Stimulated activated CD4-positive, alpha-beta T cell treated with anti-CD3 and anti-CD28 coated beads, Interleukin-4, amount 100 ng/mL, for 48 hours (primary cell): ENCODE data around the gene KRTAP10-3.
"Not testable (repeated sequence)": the region's sequence is repeated elsewhere in the genome, so short reads cannot be mapped to it uniquely, and the experiment has no call there.

Source experiments
- DNase-seq, 2 donors: peaks; one replicate each; pipeline ENCODE4 v3.0.0-alpha.2; 2020; ENCODE audit warnings: low read depth in 2 of 2

KRTAP10-3 gene

GRCh38 chr21:44590311-44590721 lies 31.7 kb upstream of the KRTAP10-3 start:
- no peak for DNase-seq

- DNase-seq = no peak
These were observed 31.2 kb upstream of the KRTAP10-3 start for GRCh38 chr21:44589586-44590305.

GRCh38 chr21:44589094-44589493 lies 30.5 kb upstream of the KRTAP10-3 start:
- no peak for DNase-seq

GRCh38 chr21:44585892-44586291 lies 27.3 kb upstream of the KRTAP10-3 start:
- no peak for DNase-seq

DNA sequence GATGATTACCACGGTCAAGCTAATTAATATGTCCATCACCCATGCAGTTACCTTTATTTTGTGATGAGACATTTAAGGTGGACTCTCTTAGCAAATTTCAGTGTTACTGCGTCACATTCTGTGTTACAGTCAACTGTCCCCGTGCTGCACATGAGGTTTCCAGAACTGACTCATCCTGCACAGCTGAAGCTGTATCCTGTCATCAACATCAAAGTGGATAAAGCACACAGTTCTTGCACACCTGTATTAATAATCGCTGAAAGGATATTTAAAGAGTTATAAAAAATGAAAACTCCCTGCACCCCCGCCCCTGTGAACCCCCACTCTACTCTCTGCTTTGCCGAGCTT lies 25.2 kb upstream of the KRTAP10-3 start:
- DNase-seq = peak in 1 of 2 donors; percentile 14

DNA sequence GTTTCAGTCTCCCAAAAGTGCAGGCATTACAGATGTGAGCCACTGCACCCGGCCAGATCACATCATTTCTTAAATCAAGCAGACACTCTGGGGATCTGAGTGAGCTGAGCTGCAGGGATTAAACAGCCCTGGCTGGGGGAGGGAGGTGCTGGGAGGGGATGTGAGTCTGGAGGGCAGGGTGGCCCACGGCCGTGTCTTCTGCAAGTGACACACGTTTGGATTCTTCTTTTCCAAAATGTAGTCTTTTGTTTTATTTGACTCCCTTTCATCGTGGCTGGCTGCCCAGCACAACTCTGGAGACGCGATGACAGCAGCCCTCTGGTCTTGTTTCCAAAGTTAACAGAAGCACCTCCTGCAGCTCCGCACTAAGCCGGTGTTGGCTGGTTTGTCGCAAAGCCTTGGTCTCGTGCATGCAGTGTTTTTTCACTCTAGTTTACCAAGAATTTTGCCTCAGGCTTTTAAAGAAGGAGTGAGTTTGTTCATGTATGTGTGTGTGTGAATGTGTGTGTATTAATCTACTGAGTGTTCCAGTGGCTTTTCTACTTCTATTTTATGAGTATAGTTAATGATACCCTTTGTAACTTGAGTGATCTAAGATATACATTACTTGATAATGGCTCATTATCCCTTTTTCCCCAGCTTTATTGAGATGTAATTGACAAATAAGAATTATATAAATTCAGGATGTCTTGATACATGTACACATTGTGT lies 24.6 kb upstream of the KRTAP10-3 start:
- no peak for DNase-seq

- no peak for DNase-seq
These were observed 23.5 kb upstream of the KRTAP10-3 start for GRCh38 chr21:44582055-44582454.

DNA sequence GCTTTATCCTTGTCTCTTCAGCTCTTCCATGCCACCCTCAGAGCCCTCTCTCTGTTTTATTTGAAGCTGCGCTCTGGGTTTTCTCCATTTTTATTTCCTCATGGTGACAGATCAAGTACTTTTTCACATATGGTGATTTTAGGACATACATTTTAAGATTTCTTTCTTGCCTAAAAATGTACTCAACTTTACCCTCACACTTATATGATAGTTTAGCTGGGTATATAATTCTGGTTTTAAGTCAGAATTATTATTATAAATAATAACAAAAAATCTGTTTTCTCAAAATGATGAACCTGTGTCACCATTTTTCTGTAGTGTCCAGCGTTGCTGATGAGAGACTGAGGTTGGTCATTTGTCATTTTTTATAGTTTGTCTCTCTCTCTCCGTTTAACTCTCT lies 22.6 kb upstream of the KRTAP10-3 start:
- DNase-seq = no peak

DNA sequence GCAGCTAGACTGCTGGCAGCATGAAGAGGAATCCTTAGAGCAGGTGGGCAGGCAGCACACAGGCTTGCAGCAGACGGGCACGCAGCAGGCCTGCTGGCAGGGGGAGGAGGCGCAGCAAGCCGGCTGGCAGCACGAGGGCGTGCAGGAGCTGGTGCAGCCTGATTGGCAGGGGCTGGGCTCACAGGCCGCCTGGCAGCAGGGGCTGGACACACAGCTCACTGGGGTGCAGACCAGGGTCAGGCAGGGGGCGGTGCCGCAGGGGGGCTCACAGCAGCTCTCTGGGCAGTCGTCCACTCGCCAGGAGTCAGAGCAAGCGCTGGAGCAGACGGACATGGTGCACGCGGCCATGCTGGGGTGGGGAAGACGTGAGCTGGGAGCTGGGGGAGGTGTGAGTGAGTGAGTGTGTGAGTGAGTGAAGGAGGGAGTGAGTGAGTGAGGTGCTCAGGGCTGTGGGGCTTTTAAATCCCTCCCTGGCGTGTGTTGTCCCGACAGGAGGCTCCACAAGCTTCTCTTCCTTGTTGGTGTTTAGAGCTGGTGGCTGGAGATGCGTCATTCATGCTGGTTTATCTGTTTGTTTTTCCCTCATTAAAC lies 21.7 kb upstream of the KRTAP10-3 start, which contains the start of gene KRTAP10-5:
TSS of gene KRTAP10-5 (minus strand) at position 374 of the 591 bp plus-strand sequence. CDS start at position 348, 26 bp downstream.
- DNase-seq = not testable (repeated sequence)

DNA sequence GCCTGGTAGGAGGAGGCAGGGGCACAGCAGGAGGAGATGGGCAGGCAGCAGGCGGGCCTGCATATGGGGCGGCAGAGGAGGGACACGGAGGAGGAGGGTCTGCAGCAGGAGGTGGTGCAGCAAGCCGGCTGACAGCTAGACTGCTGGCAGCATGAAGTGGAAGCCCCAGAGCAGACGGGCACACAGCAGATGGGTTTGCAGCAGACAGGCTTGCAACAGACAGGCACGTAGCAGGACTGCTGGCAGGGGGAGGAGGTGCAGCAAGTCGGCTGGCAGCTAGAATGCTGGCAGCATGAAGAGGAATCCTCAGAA lies 21.2 kb upstream of the KRTAP10-3 start:
- DNase-seq = no peak

DNA sequence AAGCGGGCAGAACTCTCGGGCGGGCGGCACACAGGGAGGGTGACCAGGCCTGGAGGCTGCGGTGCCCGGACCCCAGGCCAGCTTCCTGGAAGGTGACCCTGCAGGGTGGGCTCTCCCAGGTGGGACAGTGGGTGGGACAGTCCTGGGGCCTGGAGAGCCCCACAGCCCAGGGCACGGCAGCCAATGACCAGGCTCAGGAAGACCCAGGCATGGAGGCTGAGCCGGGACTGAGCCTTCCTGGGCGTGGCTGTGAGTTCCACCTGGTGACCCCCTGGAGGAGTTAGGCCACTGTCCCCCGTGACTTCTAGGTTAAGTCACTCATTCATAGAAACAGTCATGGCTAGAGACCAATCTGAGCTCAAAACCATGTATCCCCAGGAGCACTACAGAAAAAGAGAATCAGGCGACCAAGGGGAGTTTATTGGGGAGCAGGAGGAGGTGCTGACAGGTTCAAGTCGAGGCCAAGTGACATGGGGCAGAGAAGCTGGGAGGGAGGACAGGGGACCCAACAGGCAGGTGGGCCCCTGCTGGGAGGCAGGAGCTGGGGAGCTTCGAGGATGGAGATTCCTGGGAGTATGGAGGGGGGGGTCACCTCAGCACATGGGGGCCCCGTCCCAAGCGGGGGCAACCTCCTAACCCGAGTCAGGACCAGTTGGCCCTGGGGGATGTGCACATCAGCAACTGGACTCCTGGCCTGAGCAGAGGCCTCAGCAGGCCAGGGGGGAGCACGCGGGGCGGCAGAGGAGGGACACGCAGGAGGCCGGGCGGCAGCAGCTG lies 20.6 kb upstream of the KRTAP10-3 start:
- DNase-seq = no peak

DNA sequence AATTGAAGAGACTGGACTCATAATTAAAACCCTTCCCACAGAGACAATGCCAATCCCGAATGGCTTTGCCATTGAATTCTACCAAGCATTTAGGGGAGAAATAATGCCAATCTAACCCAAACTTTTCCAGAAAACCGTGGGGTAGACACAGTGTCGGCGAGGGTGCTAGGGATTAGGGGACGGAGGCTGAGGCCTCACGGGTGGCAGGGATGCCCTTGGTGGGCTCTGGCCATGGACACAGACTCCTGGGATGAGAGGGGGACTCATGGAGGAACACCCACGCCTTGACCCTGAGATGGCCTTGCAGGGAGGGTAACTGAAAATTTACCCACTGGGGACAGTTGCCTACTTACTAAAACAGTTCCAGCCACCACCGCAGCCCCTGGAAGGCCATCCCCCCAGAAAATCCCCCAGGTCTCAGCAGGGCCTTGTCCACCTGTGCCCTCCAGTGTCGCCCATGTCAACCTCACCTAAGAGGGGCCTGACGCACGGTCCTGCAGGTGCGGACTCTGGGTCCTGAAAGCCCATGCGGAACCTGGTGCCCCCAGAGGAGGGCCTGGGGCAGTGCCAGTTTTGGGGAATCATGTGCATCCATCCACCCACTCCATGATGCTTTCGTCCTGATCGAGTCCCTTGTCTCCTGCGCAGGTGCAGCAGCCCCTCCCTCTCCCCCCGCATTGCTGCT lies 19.9 kb upstream of the KRTAP10-3 start:
- DNase-seq = no peak

DNA sequence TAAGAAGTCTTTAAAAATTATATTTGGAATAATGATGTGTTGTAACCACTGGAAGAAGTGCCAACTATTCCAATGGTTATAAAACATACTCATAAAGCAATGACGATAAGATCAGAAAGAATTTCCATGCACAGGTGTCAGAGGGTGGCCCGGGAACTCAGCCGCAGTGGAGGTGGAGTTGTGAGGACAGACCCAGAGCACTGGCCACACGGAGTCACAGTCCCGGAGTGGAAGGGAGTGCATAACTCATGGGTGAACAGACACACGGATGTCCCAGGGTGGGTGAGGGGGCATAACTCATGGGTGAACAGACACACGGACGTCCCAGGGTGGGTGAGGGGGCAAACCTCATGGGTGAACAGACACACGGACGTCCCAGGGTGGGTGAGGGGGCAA lies 17.4 kb upstream of the KRTAP10-3 start:
- no peak for DNase-seq

DNA sequence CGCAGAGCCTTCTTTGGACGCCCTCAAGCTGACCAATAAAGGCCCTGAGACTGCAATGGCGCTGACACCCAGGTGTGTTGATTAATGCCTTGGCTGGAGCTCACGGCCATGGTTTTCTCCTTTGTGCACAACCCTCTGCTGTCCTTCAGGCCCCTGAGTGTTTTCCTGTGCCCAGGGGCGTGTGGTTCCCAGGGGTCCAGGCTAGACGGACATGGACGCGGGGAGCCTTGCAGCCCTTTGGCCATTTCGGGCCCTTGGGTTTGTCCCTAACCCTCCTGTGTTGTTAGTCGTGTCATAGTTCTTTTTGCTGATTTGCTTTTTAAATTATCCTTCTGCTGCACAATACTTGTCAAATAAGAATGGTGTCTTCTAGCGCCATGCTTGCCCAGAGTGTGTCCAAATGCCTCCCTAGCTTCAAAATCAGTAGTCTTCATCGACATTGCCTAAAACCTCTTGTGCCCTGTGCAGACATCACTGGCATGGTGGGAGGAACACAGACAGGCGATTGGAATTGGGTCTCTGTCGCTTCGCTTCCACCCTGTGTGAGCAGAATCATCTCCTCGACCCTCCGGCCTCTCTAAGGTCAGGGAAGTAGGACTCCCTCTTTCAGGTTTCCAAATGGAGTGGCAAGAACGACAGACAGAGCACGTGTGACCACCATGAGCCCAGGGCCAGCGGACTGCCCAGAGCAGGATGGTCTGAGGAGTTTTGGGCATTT lies 16.9 kb upstream of the KRTAP10-3 start:
- no peak for DNase-seq

DNA sequence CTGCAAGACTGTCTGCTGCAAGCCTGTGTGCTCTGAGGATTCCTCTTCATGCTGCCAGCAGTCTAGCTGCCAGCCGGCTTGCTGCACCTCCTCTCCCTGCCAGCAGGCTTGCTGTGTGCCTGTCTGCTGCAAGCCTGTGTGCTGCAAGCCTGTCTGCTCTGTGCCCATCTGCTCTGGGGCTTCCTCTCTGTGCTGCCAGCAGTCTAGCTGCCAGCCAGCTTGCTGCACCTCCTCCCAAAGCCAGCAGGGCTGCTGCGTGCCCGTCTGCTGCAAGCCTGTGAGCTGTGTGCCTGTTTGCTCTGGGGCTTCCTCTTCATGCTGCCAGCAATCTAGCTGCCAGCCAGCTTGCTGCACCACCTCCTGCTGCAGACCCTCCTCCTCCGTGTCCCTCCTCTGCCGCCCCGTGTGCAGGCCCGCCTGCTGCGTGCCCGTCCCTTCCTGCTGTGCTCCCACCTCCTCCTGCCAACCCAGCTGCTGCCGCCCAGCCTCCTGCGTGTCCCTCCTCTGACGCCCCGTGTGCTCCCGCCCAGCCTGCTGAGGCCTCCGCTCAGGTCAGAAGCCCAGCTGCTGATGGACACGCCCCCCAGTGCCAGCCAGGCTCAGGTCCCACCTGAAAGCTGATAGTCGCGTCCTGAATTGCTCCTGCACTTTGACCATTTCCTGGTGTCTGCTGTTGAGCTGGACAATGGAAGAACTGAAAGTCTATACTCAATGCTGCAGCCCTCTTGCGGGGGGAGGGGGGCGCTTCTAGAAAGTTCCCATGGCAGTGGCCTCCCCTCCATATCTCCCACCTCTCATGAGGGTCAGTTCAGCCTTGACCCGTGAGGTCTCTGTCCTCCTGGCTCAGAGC lies 16.1 kb upstream of the KRTAP10-3 start:
- no peak for DNase-seq

- not testable (repeated sequence) for DNase-seq
These were observed 15.2 kb upstream of the KRTAP10-3 start, which contains the start of gene KRTAP10-4 for GRCh38 chr21:44573630-44574456. Gene KRTAP10-4, plus strand, starts transcription at chr21:44573729. Its CDS starts 30 bp downstream, at chr21:44573759.

DNA sequence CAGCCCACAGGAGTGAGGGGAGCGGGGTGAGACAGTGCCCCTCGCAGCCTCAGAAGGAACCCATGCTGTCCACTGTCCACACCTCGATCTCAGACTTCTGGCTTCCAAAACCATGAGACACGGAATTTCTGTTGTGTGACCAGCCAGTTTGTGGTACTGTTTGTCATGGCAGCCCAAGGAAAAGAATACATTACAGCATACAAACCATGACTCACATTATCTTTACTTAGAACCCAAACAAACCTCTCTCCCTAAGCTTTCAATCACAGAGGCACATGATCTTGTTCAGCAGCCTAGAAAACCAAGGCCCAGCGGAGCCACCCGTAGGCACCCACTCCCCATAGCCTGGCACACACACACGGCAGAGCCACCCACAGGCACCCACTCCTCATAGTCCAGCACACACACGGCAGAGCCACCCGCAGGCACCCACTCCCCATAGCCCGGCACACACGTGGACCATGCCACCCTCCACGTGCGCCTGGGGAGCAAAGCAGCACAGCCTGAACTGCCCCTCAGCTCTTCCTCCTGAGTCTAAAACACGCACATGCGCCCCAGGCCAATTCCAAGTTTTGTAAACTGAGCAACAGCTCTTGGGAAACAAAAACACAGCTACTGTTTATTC lies 14.5 kb upstream of the KRTAP10-3 start:
- no peak for DNase-seq
